ENCODE results near the gene FABP3. TPM values are rescaled to one million over a fixed set of nuclear protein-coding genes. Genes with fewer than 3 reads are reported as not detected.
A peak's percentile ranks its signal among the peaks of the same experiment; 100 is the strongest.

Gene FABP3
- total and polyA plus RNA-seq, 2 of the 13 experiments (the other 11 are each of a cell fraction or from before 2014, with no cell fraction given) = 0.21 to 0.24 TPM

GRCh38 chr1:31412732-31413404 lies 40.0 kb upstream of the FABP3 start, which contains the start of gene SERINC2 (continued):
- TF ChIP-seq E2F1 (CRISPR knock-in tag; IDR thresholded peaks at IDR 0.05) (no peak), TERF1 (CRISPR knock-in tag; IDR thresholded peaks at IDR 0.05) (no peak), HMGXB4 (CRISPR knock-in tag; IDR thresholded peaks at IDR 0.05; ENCODE audit: borderline replicate concordance in 1 of 2, low read depth in 1 of 2) (0 out of 4 replicates have a peak, but pooled peaks of 1 of the 2 experiments have one; percentile 11), KLF6 (CRISPR knock-in tag; IDR thresholded peaks at IDR 0.05) (no peak), NFRKB (IDR thresholded peaks at IDR 0.05) (no peak), KDM5A (IDR thresholded peaks at IDR 0.05; ENCODE audit: borderline replicate concordance, low read length) (no peak), ZNF672 (CRISPR knock-in tag; IDR thresholded peaks at IDR 0.05) (no peak), NBN (conservative IDR thresholded peaks at IDR 0.05) (no peak), ESRRA (CRISPR knock-in tag; IDR thresholded peaks at IDR 0.05; ENCODE audit: low read depth) (no peak), THAP11 (CRISPR knock-in tag; IDR thresholded peaks at IDR 0.05) (no peak), DMTF1 (CRISPR knock-in tag; IDR thresholded peaks at IDR 0.05) (no peak), HNF1B (CRISPR knock-in tag; IDR thresholded peaks at IDR 0.05) (no peak), FOXM1 (CRISPR knock-in tag; IDR thresholded peaks at IDR 0.05) (no peak), HNF4G (IDR thresholded peaks at IDR 0.05; ENCODE audit: borderline replicate concordance, low read depth, low read length) (no peak), HNF4G (CRISPR knock-in tag; IDR thresholded peaks at IDR 0.05; ENCODE audit: borderline replicate concordance, low read depth) (no peak), PAF1 (CRISPR knock-in tag; IDR thresholded peaks at IDR 0.05) (no peak), ZNF644 (CRISPR knock-in tag; IDR thresholded peaks at IDR 0.05; ENCODE audit: low read depth) (no peak), HHEX (CRISPR knock-in tag; IDR thresholded peaks at IDR 0.05) (no peak), SOX5 (CRISPR knock-in tag; IDR thresholded peaks at IDR 0.05; ENCODE audit: borderline replicate concordance) (no peak), ZBTB26 (CRISPR knock-in tag; IDR thresholded peaks at IDR 0.05; ENCODE audit: borderline replicate concordance) (no peak), ZNF138 (CRISPR knock-in tag; IDR thresholded peaks at IDR 0.05; ENCODE audit: low read depth) (no peak)
